SHP77 (cell line): Measurements from ENCODE around the gene INSR.

Source experiments
- DNase-seq, 2 experiments: peaks; one replicate each; lab custom pipeline; 2025; lab: John Stamatoyannopoulos, UW

Gene INSR

DNA sequence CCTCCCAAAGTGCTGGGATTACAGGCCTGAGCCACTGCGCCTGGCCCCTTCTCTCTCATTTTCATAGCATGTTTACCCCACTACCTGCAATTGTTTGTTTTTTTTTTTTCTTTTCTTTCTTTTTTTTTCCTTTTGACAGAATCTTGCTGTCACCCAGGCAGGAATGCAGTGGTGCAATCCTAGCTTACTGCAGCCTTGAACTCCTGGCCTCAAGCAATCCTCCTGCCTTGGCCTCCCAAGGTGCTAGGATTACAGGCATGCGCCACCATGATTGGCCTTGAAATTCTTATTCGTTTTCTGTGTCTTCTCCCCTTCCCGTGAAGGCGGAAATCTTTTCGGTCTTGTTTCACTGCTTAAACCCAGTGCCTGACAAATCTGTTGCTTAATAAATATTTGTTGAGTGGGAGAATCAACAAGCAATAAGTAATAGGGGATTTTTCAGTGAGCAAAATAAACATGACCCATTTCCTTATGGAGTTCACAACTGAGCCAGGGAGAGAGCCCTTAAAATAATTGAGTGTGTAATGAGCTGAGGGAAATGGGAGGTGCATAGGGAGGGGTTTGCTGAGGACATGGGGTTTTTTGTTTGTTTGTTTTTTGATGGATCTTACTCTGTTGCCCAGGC lies 1.8 kb upstream of the INSR start:
- no peak for DNase-seq

DNA sequence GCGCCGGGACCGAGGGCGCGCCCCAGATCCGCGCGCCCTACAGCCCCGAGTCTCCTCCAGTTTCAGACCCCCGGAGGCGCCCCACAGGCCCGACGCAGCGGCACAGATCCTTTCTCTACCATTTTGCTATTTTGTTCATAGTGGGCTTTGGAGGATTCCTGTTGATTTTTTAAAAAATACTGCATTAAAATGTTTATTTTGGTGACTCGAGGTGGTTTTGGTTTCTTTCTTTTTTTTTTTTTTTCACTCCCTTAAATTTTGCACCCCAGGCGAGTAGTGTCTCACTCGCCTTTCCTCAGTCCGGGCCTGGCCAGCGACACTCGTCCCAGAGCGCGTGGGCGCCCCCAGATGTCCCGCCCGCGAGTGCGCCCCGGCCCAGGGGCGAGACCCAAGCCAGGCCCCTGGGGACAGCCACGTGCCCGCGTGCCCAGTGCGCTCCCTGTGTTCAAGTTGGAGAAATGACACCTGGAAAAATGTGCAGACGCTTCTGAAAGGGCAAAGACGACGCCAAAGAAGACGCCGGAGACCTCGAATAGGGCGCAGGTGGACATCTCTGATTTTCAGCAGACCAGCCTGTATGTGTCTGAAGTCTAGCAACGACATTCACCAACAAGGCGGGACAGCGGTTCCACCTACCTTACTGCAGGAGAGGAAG lies 471 bp upstream of the INSR start:
- peak; percentile 54 for DNase-seq

DNA sequence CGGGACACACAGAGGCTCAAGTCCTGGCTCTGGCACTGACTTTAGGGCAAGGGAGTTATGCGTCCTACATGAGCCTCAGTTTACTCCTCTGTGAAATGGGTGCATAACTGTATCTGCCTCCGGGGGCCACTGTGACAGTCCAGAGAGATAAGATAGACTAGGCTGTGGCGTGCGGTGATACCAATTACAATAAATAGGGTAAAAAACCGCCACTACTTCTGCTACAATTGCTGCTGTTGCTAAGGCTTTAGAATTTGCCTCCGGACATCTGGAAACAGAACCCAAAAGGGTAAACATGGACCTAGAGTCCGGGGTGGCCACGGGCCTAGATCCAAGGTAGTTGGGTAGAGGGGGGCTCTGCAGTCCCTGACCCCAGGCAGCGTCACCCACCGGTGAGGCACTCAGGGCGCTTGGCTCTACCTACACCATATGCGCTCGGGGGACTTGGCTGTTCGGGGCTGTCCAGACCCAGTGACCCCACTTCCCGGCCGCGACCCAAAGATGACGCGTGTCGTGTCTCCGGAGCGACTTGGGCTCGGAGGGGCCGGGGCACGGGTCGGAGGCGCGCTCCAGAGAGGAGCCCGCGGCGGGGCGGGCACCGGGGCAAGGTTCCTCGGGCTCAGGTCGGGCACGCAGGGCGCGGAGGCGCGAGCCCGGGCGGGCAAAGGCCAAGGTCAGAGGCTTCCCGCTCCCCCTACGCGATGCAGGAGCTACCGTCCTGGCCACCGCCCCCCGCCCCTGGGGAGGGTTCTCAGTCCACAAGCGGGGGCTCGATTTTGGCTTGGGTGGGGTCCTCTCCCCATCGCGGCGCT lies 1.1 kb downstream of the INSR start:
- no peak for DNase-seq

DNA sequence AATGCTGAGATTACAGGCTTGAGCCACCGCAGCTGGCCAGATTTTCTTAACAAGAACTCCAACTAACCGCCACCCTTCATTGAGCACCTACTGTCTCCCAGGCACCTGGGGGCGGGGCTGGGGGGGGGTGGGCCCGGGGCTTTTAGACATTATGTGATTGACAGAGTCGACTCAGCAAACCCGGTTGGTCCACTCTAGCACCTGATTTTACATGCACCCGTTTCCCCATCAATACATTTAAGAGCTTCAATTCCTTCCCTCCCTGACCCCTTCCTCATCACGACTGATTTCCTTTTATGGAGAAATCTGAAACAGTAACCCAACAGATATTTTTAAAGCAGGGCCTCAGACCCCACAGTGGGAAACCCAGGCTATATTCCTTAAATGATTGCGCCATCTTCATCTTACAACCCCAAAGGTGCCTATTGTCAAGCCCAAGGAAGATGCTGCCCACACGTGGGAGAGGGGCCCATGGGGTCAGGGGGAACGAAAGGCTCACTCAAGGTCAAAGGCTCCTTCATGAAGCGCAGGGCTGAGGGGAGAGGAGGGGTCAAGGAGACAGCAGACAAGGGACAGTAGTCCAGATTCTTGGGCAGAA lies 1.8 kb downstream of the INSR start:
- DNase-seq, result no peak

DNA sequence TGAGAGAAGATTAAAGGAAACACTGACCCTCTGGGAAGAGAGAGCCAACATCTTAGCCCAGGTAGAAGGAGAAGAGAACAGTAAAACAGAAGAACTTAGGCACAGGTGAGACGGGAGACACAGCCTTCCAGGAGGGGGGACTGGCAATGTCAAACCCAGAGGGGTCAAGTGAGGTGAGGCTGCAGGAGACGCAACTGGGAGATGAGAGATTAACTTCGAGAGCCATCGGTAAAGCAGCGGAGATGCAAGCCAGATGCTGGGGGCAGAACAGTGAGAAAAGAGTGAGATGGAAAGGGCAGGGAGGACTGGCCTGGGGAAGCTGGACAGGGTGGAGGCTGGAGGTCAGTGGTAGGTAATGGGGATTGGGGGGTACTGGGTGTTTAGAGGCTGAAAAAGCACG lies 5.2 kb downstream of the INSR start:
- DNase-seq, result no peak

DNA sequence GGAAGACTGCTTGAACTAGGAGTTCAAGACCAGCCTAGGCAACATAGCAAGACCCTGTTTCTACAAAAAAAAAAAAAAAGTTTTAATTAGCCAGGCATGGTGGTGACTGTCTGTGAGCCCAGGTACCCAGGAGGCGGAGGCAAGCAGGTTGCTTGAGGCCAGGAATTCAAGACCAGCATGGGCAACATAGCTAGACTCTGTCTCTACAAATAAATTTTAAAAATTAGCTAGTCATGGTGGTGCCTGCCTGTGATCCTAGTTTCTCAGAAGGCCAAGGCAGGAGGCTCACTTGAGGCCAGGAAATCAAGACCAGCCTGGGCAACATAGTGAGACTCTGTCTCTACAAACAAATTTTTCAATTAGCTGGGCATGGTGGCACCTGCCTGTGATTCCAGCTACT lies 6.1 kb downstream of the INSR start:
- no peak for DNase-seq

DNA sequence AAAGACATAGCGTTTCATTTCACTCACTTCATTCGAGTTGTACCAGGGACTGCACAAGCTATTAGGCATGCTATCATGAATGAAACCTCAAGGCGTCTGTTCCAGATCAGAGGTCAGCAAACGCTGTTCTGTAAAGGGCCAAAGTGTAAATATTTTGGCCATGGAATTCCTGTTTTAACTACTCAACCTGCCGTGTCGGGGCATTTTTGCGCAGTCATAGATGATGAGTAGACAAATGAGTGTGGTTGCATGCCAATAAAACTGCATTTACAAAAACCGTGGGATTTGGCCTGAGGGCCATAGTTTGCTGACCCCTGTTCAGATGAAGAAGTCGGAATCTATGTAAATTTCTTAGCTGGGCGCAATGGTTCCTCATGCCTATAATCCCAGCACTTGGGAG lies 6.5 kb downstream of the INSR start:
- DNase-seq, result no peak

DNA sequence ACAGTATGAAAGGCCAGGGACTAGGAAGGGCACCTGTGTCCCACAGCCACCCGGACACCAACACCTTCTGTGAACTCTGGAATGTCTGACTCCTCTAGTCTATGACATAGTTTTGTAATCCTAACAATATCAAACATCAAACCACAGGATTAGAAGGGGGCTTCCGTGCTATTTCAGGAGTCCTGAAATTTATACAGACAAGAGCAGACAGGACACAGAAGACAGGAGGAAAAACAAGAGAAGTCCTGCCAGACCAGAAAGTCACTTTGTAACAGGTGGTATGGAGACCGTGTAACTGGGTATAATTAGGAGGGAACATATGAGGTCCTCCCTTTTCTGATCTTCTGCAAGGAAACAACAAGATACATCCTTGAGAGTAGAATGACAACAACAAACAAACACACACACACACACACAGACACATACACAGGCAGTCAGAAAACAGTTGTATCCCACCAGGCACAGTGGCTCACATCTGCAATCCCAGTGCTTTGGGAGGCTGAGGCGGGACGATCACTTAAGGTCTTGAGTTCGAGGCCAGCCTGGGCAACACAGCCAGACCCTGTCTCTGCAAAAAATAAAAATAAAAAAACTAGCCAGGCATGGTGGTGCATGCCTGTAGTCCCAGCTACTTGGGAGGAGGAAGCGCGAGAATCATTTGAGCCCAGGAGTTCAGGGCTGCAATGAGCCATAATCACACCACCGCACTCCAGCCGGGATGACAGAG lies 13.1 kb downstream of the INSR start:
- DNase-seq, result no peak

DNA sequence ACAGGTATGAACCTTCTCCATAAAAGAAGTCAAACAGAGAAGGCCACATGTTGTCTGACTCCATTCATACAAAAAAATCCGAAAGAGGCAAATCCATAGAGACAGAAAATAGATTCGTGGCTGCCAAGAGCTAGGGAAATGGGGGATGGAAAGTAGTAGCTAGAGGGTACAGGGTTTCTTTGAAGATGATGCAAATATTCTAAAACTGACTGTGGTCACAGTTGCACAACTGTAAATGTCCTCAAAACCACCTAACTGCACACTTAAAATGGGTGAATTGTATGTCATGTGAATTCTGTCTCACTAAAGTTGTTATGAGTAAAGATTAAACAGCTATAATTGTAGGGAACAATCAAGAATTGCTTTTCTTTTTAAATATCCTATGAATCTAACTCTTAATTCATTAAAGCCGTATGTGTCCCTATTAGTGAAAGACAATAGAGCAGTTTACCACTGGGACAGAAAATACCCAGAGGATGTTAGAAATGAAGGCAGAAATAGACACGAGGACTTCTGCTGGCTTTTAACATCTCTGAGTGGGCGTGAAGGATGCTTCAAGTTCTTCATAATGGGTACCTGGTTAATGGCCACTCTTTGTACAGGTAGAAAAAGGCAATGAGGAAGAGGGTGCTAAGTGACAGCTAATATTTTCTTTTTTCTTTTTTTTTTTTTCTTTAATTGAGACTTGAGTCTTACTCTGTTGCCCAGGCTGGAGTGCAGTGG lies 21.2 kb downstream of the INSR start:
- DNase-seq, result no peak

DNA sequence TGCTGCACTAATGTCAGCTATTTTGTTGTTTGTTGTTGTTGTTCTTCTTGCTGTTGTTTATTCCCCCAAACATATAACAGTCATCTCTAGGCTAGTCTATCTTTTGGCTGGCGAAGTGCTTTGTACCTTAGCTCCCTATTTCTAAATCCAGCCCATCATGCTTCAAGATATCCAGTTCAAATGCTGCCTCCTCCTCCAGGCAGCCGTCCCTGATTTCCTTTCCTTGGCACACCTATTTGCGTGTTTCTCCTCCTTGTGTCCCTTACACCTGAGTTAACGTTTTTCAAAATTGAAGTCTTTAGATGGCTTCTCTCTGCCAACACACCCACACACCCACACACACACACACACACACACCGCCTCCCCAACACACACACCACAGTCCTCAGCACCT lies 25.5 kb downstream of the INSR start:
- DNase-seq, result no peak

DNA sequence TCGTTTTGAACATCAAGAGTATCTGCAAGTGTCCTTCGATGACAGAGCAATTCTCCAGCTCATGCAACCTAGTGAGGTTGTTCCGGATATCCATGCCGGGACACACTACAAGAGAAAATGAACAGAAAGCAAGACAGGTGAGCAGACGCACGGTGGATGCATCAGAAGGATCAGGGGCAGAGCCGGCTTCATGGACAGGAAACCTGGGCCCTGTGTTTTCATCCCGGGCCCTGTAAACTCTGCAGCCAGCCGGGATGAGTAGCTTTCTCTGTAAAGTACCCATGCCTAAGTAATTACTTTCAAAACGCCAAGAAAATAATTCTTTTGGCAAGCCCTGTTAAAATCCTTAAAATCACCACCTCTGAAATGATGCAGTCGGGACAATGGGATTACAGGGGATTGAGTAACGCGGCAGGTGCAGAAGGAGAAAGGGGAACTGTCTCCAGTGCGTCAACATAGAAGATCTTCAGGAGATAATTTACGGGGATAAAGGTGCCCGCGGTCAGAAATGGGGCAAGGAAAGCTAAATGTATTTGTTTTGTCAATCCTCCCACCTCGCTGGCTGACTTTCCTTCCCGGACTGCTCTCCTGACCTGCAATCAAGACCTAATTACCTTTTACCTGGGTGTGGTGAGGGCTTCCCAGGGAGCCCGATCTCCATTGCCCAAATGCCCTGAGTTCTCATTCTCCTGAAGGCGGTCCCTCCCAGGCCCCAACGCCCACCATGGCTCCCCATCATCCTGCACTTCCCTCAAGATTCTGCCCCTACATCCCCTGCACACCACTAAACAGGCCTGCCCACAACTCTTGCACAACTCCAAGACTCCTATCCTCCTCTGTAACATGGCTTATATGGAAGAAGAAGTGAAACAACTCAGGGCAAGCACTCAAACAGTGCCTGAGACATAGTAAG lies 26.2 kb downstream of the INSR start:
- DNase-seq, result no peak

DNA sequence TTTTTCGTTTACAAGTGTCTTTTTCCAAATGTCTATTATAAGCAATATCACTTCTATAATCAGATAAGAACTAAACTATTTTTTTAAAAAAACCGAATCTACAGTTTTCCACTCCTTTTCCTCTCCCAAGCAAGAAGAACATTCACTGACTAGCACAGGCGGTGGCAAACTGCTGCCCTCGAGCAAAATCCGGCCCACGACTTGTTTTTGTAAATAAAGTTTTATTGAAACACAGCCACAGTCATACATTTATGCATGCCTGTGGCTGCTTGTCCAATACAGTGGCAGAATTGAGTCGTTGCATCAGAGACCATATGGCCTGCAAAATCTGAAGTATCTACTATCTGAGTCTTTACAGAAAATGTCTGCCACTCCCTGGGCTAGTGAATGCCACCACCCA lies 27.4 kb downstream of the INSR start:
- no peak for DNase-seq

DNA sequence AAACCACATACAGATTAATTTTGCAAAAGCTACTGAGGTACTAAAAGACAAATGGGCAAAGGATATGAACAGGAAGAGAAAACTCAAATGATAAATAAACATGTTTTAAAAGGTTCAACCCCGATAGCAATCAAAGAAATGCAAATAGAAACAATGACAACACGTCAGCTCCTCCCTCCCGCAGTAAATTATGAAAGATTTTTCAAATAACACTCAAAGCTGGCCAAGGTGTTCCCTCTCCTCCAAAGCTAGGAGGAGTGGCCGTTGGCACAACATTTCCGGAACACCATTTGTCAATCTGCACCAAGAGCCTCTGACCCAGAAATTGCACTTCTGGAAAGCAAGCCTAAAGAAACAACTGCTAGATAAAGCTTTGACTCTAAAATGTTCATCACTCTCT lies 28.3 kb downstream of the INSR start:
- no peak for DNase-seq

DNA sequence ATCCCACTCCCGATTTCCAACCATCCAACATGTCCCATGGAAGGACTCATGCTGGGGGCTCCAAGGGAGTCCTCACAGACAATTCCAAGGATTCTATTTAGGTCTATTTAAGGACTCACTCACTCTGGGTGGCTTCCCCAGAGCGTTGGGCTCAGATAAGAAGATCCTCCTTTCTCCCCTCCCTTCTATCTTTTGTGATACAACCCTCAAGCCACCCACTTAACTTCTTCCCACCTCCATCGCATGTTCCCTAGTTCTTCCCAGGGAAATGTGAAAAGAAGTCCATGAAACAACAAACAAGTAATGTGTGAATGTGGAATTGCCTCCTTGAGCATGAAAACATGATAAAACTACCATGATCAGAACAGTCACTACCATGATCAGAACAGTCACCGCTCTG lies 29.4 kb downstream of the INSR start:
- no peak for DNase-seq

DNA sequence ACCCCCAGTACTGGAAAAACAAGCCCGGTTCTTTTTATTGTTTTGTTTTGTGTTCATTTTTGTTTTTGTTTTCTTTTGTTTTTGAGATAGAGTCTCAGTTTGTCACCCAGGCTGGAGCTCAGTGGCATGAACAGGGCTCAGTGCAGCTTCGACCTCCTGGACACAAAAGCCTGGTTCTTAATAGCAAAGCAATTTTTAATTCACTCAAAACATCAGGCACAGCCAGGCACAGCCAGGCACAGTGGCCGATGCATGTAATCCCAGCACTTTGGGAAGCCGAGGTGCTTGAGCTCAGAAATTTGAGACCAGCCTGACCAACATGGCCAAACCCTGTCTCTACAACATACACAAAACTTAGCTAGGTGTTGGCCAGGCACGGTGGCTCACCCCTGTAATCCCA lies 30.7 kb downstream of the INSR start:
- DNase-seq, result no peak

DNA sequence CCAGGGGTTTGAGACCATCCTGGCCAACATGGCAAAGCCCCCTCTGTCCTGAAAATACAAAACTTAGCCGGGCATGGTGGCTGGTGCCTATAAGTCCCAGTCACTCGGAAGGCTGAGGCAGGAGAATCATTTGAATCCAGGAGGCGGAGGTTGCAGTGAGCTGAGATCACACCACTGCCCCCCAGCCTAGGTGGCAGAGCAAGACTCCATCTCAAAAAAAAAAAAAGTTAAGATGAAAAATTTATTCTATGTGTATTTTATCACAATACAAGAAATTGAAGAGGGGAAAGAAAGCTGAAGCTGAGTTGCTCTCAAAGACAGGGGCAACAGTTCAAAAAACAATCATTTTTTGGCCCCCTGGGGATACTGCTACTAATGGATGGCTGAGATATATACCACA lies 31.1 kb downstream of the INSR start:
- DNase-seq, result no peak

DNA sequence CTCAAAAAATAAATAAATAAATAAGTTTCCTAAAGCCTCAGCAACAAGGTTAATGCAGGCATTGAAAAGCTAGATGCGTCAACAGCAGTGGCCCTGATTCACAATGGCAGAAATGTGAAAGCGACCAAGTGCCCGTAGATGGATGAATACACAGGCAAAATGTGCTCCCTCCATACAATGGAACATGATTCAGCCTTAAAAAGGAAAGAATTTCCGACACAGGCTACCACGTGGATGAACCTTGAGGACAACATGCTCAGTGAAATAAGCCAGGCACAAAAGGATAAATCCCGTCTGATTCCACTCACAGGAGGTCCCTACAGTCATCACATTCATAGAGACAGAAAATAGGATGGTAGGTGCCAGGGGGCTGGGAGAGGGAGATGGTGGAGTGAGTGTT lies 31.7 kb downstream of the INSR start:
- no peak for DNase-seq

DNA sequence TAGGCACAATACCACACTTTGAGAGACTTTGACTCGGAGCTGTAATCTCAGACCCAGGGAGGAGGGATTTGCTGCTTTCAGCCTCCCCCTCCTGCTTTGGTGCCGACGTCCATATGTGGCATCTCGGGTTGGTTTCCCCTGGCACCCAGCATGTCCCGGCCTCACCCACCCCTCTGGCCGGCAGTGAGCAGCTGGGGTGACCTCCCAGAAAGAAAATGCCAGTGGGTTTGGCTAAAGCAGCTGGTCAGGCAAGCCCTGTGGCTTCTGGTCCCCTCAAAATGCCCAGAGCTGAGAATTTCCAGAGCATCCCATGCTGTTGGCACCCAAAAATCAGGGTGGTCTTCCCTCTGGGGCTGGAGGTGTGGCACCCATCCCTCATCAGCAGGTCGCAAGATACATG lies 34.1 kb downstream of the INSR start:
- no peak for DNase-seq

DNA sequence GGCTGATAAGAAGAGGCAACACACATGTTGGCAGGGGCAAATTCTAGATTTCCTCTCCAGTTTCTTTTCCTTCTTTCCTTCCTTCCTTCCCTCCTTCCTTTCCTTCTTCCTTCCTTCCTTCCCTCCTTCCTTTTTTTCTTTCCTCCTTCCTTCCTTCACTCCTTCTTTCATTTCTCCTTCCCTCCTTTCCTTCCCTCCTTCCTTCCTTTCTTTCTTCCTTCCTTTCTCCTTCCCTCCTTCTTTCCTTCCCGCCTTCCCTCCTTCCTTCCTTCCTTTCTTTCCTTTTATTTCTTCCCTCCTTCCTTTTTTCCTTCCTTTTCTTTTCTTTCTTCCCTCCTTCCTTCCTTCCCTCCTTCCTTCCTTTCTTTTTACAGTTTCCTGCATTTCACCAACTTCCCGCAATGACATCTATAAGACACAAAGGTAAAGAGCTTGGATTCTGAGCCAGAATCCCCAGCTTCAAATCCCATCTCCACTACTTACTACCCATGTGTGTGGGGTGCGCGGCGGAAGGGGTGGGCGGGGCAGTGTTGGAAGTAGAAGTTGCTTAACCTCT lies 35.3 kb downstream of the INSR start:
- DNase-seq, result no peak
